Measurements from ENCODE around the gene TESK1. TPM values are rescaled to one million over a fixed set of nuclear protein-coding genes. Genes with fewer than 3 reads are reported as not detected.

TESK1 gene
- total RNA-seq, 1 experiment from 2014 or later, result 25.5 TPM

DNA sequence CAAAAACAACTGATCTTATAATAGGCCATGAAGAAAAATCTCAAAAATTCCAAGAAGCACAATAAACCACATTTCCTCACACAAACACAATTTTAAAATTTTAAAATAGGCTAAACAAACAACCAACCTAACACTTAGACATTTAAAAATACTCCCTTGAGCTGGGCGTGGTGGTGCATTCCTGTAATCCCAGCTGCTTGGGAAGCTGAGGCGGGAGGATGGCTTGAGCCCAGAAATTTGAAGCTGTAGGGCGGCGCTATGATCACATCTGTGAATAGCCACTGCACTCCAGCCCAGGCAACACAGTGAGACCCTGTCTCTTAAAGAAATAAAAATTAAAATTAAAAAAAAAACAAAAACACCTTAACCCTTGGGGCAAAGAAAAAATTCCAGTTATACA is 36.9 kb upstream of the TESK1 start:
- Histone ChIP-seq H3K79me2 (ENCODE audit: low read depth) (no peaks in the 10 kb centered on the region), H3K9me2 (ENCODE audit: insufficient read depth) (no peaks in the 10 kb centered on the region), H3K36me3 (ENCODE audit: low read depth) (no peaks in the 10 kb centered on the region), H3K27ac (no peak overlapping the region), H3K4me1 (replicated peaks; ENCODE audit: insufficient read depth) (no peaks in the 10 kb centered on the region), H3K9me3 (ENCODE audit: insufficient read depth, low read depth) (no peaks in the 10 kb centered on the region), H3K4me3 (no peak overlapping the region), H3K4me2 (no peak overlapping the region), H4K20me1 (ENCODE audit: insufficient read depth) (no peaks in the 10 kb centered on the region), H2AFZ (no peak overlapping the region), H3F3A (ENCODE audit: insufficient read depth, low read depth) (no peaks in the 10 kb centered on the region), H3K27me3 (ENCODE audit: insufficient read depth, low read depth) (no peaks in the 10 kb centered on the region)
- no TSS peak for BruUV-seq (replicated peaks)
- no peak for DNase-seq
- intact Hi-C loops (cut with micrococcal nuclease; ENCODE audit: unreplicated experiment), result no loop called here
- CTCF ChIA-PET, result no interaction called here
- TF ChIP-seq, protein P1, sequence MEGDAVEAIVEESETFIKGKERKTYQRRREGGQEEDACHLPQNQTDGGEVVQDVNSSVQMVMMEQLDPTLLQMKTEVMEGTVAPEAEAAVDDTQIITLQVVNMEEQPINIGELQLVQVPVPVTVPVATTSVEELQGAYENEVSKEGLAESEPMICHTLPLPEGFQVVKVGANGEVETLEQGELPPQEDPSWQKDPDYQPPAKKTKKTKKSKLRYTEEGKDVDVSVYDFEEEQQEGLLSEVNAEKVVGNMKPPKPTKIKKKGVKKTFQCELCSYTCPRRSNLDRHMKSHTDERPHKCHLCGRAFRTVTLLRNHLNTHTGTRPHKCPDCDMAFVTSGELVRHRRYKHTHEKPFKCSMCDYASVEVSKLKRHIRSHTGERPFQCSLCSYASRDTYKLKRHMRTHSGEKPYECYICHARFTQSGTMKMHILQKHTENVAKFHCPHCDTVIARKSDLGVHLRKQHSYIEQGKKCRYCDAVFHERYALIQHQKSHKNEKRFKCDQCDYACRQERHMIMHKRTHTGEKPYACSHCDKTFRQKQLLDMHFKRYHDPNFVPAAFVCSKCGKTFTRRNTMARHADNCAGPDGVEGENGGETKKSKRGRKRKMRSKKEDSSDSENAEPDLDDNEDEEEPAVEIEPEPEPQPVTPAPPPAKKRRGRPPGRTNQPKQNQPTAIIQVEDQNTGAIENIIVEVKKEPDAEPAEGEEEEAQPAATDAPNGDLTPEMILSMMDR (conservative IDR thresholded peaks at IDR 0.05), result no peak
- TF ChIP-seq EZH2 (IDR thresholded peaks at IDR 0.05; ENCODE audit: low read depth), result no peak
- POLR2A ChIA-PET (ENCODE audit: unreplicated experiment), result no interaction called here

DNA sequence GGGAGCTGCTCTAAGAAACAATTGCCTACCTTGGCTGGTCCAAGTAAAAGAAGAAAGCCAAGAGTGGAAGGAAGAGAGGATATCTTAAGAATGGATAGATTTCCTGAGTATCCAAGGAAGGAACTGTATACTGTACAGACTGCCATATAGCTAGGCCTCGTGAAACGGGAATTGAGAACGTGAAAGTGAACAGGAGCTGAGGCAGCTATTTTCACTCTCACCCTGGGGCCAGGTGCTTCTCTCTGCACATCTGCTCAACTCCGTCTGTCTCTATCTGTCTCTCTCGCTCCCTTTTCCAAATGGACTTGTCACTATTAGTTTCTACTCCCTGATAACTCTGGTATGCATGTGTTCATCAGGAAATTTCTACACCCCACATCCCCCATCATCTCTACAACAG is 35.9 kb upstream of the TESK1 start:
- no peaks in the 10 kb centered on the region for H3K27me3 ChIP-seq (ENCODE audit: insufficient read depth, low read depth)
- no peaks in the 10 kb centered on the region for H4K20me1 ChIP-seq (ENCODE audit: insufficient read depth)
- no peaks in the 10 kb centered on the region for H3F3A ChIP-seq (ENCODE audit: insufficient read depth, low read depth)
- H3K4me3 ChIP-seq, result no peak overlapping the region
- no peaks in the 10 kb centered on the region for H3K36me3 ChIP-seq (ENCODE audit: low read depth)
- H3K9me2 ChIP-seq (ENCODE audit: insufficient read depth), result no peaks in the 10 kb centered on the region
- H3K27ac ChIP-seq, result no peak overlapping the region
- POLR2A ChIA-PET (ENCODE audit: unreplicated experiment), result no interaction called here
- BruUV-seq (replicated peaks), result no TSS peak
- H2AFZ ChIP-seq, result no peak overlapping the region
- intact Hi-C loops (cut with micrococcal nuclease; ENCODE audit: unreplicated experiment), result no loop called here
- H3K9me3 ChIP-seq (ENCODE audit: insufficient read depth, low read depth), result no peaks in the 10 kb centered on the region
- CTCF ChIA-PET, result no interaction called here
- no peak for TF ChIP-seq EZH2 (IDR thresholded peaks at IDR 0.05; ENCODE audit: low read depth)
- TF ChIP-seq, protein P1 (conservative IDR thresholded peaks at IDR 0.05), result no peak
- DNase-seq, result no peak
- H3K4me2 ChIP-seq, result no peak overlapping the region
- no peaks in the 10 kb centered on the region for H3K4me1 ChIP-seq (replicated peaks; ENCODE audit: insufficient read depth)
- H3K79me2 ChIP-seq (ENCODE audit: low read depth), result no peaks in the 10 kb centered on the region

DNA sequence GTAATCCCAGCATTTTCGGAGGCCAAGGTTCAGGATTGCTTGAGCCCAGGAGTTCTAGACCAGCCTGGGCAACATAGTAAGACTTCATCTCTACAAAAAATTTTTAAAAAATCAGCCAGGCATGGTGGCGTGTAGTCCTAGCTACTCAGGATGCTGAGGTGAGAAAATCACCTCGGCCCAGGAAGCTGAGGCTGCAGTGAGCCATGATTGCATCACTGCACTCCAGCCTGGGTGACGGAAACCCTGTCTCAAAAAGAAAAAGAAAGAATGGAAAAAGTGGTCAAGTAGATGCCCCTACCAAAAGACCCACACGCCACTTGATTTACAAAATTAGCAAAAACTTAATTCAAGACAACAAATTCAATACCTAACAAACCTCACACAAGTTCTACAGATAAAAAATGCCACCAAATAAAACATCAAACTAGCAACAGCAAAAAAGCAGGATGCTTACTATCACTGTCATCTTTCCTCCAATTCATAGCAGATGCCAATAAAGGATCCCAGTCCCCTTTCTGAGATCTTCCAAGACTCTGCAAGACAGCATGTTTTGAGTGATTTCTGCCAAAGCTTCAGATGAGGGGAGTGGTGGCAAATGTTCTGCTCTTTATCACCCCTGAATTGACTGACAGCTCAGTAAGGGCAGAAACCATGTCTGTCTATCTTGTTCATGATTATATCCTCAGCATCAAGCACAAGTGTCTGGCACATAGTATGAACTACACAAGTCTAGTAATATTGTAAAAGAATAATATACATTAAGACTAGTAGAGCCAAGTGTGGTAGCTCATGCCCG is 34.2 kb upstream of the TESK1 start:
- intact Hi-C loops (cut with micrococcal nuclease; ENCODE audit: unreplicated experiment), result no loop called here

More for the DNA sequence above, 34.2 kb upstream of the TESK1 start:
- Histone ChIP-seq H3K4me1 (replicated peaks; ENCODE audit: insufficient read depth) (no peaks in the 10 kb centered on the region), H3K36me3 (ENCODE audit: low read depth) (no peaks in the 10 kb centered on the region), H3K9me3 (ENCODE audit: insufficient read depth, low read depth) (no peaks in the 10 kb centered on the region), H4K20me1 (ENCODE audit: insufficient read depth) (no peaks in the 10 kb centered on the region), H3K4me3 (no peak overlapping the region), H3K27ac (no peak overlapping the region), H3K4me2 (no peak overlapping the region), H3K27me3 (ENCODE audit: insufficient read depth, low read depth) (no peaks in the 10 kb centered on the region), H3F3A (ENCODE audit: insufficient read depth, low read depth) (no peaks in the 10 kb centered on the region), H2AFZ (no peak overlapping the region), H3K9me2 (ENCODE audit: insufficient read depth) (no peaks in the 10 kb centered on the region), H3K79me2 (ENCODE audit: low read depth) (no peaks in the 10 kb centered on the region)
- CTCF ChIA-PET, result no interaction called here
- POLR2A ChIA-PET (ENCODE audit: unreplicated experiment), result no interaction called here
- DNase-seq, result no peak
- TF ChIP-seq EZH2 (IDR thresholded peaks at IDR 0.05; ENCODE audit: low read depth), result no peak
- TF ChIP-seq, protein P1 (conservative IDR thresholded peaks at IDR 0.05), result no peak
- no TSS peak for BruUV-seq (replicated peaks)

All from PC-9 (cell line).